C4-2B (cell line): ENCODE results near the gene RMP24.

Experiments
- CTCF ChIP-seq: fragments of 450-650 bp; conservative IDR thresholded peaks from 2 replicates; pipeline ENCODE4 v1.5.1; 2017; ENCODE audit warnings: mild to moderate bottlenecking
- ZFX ChIP-seq: fragments of 450-650 bp; IDR thresholded peaks from 2 replicates; pipeline ENCODE4 v1.6.1; 2017

GRCh38 chr18:36015629-36016028 lies 43.1 kb downstream of the RMP24 start:
- TF ChIP-seq CTCF (no peak), ZFX (no peak)
